Measurements from ENCODE around the gene ESPN.

GRCh38 chr1:6507461-6507911, 82.9 kb downstream of the ESPN start:
- TF ChIP-seq, protein P1, sequence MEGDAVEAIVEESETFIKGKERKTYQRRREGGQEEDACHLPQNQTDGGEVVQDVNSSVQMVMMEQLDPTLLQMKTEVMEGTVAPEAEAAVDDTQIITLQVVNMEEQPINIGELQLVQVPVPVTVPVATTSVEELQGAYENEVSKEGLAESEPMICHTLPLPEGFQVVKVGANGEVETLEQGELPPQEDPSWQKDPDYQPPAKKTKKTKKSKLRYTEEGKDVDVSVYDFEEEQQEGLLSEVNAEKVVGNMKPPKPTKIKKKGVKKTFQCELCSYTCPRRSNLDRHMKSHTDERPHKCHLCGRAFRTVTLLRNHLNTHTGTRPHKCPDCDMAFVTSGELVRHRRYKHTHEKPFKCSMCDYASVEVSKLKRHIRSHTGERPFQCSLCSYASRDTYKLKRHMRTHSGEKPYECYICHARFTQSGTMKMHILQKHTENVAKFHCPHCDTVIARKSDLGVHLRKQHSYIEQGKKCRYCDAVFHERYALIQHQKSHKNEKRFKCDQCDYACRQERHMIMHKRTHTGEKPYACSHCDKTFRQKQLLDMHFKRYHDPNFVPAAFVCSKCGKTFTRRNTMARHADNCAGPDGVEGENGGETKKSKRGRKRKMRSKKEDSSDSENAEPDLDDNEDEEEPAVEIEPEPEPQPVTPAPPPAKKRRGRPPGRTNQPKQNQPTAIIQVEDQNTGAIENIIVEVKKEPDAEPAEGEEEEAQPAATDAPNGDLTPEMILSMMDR (IDR thresholded peaks at IDR 0.05 in 8 of 11, conservative IDR thresholded peaks at IDR 0.05 in 3 of 11): no peak
- TF ChIP-seq POLR2A (IDR thresholded peaks at IDR 0.05) (no peak), POLR2AphosphoS5 (IDR thresholded peaks at IDR 0.05) (no peak)

Data from spleen (tissue), 7 donors.